Osteoblast (primary cell): Measurements from ENCODE around the gene PACSIN1. TPM values are rescaled to one million over a fixed set of nuclear protein-coding genes. Genes with fewer than 3 reads are reported as not detected.

Experiments used
- DNase-seq: peaks from one replicate; pipeline ENCODE4 v3.0.0; 2011; ENCODE audit warnings: low spot score, mixed read lengths; ENCODE audit not compliant: insufficient read length; ENCODE audit errors: missing footprints
- H2AFZ ChIP-seq: 2 replicates; pipeline ENCODE4 v1.6.0; 2011; ENCODE audit warnings: mild to moderate bottlenecking, low read length
- H3K27ac ChIP-seq: 2 replicates; pipeline ENCODE4 v1.5.1; 2011; ENCODE audit warnings: mild to moderate bottlenecking, low read depth, low read length, moderate library complexity
- H3K27me3 ChIP-seq: 2 replicates; pipeline ENCODE4 v1.6.0; 2012; ENCODE audit warnings: mild to moderate bottlenecking, control low read depth, inconsistent platforms, low read length, moderate library complexity; ENCODE audit not compliant: insufficient read depth
- H3K36me3 ChIP-seq: 2 replicates; pipeline ENCODE4 v1.5.1; 2011; ENCODE audit warnings: mild to moderate bottlenecking, low read length, control low read depth, moderate library complexity; ENCODE audit not compliant: insufficient read depth
- H3K4me1 ChIP-seq: 2 replicates; pipeline ENCODE4 v1.5.1; 2011; ENCODE audit warnings: mild to moderate bottlenecking, low read length, control low read depth, moderate library complexity; ENCODE audit not compliant: insufficient read depth
- H3K4me2 ChIP-seq: 2 replicates; pipeline ENCODE4 v1.6.0; 2011; ENCODE audit warnings: mild to moderate bottlenecking, low read length; ENCODE audit not compliant: insufficient read depth
- H3K4me3 ChIP-seq: fragments of 200-600 bp; sonication (generic); 3 replicates; pipeline ENCODE4 v1.5.1; 2012; ENCODE audit warnings: mild to moderate bottlenecking, low read length, inconsistent platforms; ENCODE audit not compliant: insufficient read depth
- H3K79me2 ChIP-seq: 2 replicates; pipeline ENCODE4 v1.6.0; 2012; ENCODE audit warnings: mild to moderate bottlenecking, low read length, control low read depth, inconsistent platforms; ENCODE audit not compliant: insufficient read depth
- H3K9me3 ChIP-seq: 2 replicates; pipeline ENCODE4 v1.5.1; 2011; ENCODE audit warnings: low read depth, low read length, control low read depth
- H4K20me1 ChIP-seq: 2 replicates; pipeline ENCODE4 v1.6.0; 2012; ENCODE audit warnings: mild to moderate bottlenecking, low read length, control low read depth; ENCODE audit not compliant: insufficient read depth
- total RNA-seq: library from RNA; depleted of rRNA; stranded (reverse); fragments of >200 nt; gene quantifications from 2 replicates; pipeline ENCODE4 v1.2.3, GENCODE V29; 2012
- TF ChIP-seq, protein P1 (sequence below): IDR thresholded peaks from 2 replicates; pipeline ENCODE4 v1.5.1; 2011; ENCODE audit warnings: mild to moderate bottlenecking, low read depth, low read length, moderate library complexity; ENCODE audit errors: extremely low read depth

Gene PACSIN1
- total RNA-seq, 1 donor, result not detected

DNA sequence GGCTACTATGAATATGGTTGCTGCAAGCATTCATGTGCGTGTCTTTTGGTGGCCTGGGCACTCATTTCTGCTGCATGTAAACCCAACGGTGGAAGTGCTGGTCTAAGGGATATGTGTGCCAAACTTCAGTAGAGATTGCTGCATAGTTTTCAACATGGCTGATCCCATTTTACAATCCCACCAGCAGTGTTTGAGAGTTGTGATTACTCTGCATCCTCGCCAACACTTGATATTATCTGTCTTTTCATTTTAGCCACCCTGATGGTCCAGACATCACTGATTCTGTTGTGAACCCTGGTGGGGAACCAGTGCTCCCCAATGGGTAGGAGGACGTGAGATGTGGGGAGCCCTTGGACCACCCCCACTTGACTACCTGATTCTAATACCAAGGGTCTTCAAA, 27.5 kb downstream of the PACSIN1 start:
- Histone ChIP-seq H3K27me3 (no peaks in the 10 kb centered on the region), H4K20me1 (no peaks in the 10 kb centered on the region), H3K79me2 (no peaks in the 10 kb centered on the region), H3K4me2 (no peak overlapping the region), H3K4me3 (no peak overlapping the region), H3K36me3 (no peaks in the 10 kb centered on the region), H3K4me1 (no peaks in the 10 kb centered on the region), H3K9me3 (no peaks in the 10 kb centered on the region), H3K27ac (no peak overlapping the region), H2AFZ (no peak overlapping the region)
- DNase-seq, result peak; percentile 32
- TF ChIP-seq, protein P1, sequence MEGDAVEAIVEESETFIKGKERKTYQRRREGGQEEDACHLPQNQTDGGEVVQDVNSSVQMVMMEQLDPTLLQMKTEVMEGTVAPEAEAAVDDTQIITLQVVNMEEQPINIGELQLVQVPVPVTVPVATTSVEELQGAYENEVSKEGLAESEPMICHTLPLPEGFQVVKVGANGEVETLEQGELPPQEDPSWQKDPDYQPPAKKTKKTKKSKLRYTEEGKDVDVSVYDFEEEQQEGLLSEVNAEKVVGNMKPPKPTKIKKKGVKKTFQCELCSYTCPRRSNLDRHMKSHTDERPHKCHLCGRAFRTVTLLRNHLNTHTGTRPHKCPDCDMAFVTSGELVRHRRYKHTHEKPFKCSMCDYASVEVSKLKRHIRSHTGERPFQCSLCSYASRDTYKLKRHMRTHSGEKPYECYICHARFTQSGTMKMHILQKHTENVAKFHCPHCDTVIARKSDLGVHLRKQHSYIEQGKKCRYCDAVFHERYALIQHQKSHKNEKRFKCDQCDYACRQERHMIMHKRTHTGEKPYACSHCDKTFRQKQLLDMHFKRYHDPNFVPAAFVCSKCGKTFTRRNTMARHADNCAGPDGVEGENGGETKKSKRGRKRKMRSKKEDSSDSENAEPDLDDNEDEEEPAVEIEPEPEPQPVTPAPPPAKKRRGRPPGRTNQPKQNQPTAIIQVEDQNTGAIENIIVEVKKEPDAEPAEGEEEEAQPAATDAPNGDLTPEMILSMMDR, result no peak

DNA sequence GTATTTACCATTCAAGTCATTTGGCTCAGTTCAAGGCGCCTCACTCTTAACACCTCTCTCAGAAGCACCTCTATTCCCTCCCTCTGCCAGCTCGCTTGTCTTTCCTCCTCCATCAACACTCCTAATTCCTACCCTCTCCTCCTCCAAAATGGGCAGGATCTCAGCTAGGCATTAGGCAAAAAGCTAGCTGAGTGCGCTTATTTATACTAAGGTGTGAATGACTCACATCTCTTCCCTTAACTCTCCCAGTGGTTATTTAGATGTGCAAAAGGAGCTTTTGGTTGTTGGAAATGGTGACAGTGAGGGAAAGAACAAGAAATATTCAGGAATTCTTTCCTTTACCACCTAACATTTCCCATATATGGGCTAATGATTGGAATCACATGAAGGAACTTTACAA, 29.1 kb downstream of the PACSIN1 start:
- DNase-seq, result no peak

DNA sequence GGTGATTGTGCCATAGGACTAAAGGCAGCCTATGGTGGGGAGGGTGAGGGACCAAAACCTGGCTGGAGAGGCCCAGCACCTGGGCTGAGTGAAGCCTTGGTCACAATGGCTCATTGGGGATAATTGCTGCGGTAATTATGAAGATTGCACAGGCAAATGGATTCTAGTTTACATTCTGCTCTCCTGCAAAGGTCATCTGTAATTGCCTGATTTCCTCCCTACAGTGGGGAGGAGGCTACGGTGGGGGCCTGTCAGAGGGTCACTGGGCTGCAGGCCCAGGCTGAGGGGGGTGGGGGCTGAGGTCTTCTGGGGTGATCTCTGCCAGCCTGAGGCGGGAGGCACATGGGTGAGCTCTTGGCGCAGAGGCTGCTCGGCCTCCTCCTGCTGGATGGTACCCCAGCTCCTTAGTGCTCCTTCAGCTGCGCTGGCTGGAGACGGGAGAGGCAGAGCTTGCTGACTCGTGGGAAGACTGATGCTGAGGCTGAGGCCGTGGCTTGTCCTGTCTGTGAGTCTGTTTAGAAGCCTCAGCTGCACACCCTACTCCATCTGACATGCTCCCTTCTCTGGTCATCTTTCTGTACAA, 30.3 kb downstream of the PACSIN1 start:
- no peak overlapping the region for H2AFZ ChIP-seq
- no peaks in the 10 kb centered on the region for H3K4me1 ChIP-seq
- H3K27ac ChIP-seq, result no peak overlapping the region
- H3K79me2 ChIP-seq, result no peaks in the 10 kb centered on the region
- no peak overlapping the region for H3K4me3 ChIP-seq
- peak; percentile 45 for DNase-seq
- H3K9me3 ChIP-seq, result no peaks in the 10 kb centered on the region
- no peaks in the 10 kb centered on the region for H4K20me1 ChIP-seq
- H3K36me3 ChIP-seq, result no peaks in the 10 kb centered on the region
- no peaks in the 10 kb centered on the region for H3K27me3 ChIP-seq
- no peak overlapping the region for H3K4me2 ChIP-seq
- TF ChIP-seq, protein P1, result no peak

More for the DNA sequence above, 29.1 kb downstream of the PACSIN1 start:
- no peaks in the 10 kb centered on the region for H3K4me1 ChIP-seq
- no peaks in the 10 kb centered on the region for H3K9me3 ChIP-seq
- H3K36me3 ChIP-seq, result no peaks in the 10 kb centered on the region
- H3K27me3 ChIP-seq, result no peaks in the 10 kb centered on the region
- H4K20me1 ChIP-seq, result no peaks in the 10 kb centered on the region
- no peak overlapping the region for H3K4me2 ChIP-seq
- H3K27ac ChIP-seq, result no peak overlapping the region
- H2AFZ ChIP-seq, result no peak overlapping the region
- H3K4me3 ChIP-seq, result no peak overlapping the region
- no peaks in the 10 kb centered on the region for H3K79me2 ChIP-seq
- TF ChIP-seq, protein P1, result no peak

DNA sequence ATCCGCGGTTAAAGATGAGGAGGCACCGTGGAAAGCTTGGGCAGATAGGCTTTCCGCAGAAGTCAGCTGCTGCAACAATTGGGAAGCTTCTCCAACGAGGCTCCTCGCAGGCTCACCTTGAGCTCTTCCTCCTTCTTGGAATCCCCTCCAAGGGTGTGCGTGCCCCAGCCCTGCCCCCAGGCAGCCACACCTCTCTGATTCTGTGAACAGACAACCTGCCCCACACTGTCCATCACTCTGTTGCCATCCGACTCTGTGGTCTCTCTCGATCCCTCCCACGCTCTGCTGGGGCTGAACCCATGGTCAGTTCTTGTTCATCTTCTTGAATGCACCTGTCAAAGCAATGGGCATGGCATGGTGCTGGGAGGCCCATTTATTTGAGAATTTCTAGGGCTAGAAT, 31.5 kb downstream of the PACSIN1 start:
- Histone ChIP-seq H4K20me1 (no peaks in the 10 kb centered on the region), H3K36me3 (no peaks in the 10 kb centered on the region), H3K4me2 (no peak overlapping the region), H3K79me2 (no peaks in the 10 kb centered on the region), H2AFZ (no peak overlapping the region), H3K27me3 (no peaks in the 10 kb centered on the region), H3K4me1 (no peaks in the 10 kb centered on the region), H3K27ac (no peak overlapping the region), H3K9me3 (no peaks in the 10 kb centered on the region), H3K4me3 (no peak overlapping the region)
- DNase-seq, result no peak
- TF ChIP-seq, protein P1, result no peak
